NCI-H2171 (cell line): Measurements from ENCODE around the gene ONECUT1.

Source experiments
- DNase-seq: peaks from one replicate; lab custom pipeline; 2025; lab: John Stamatoyannopoulos, UW

Gene ONECUT1

DNA sequence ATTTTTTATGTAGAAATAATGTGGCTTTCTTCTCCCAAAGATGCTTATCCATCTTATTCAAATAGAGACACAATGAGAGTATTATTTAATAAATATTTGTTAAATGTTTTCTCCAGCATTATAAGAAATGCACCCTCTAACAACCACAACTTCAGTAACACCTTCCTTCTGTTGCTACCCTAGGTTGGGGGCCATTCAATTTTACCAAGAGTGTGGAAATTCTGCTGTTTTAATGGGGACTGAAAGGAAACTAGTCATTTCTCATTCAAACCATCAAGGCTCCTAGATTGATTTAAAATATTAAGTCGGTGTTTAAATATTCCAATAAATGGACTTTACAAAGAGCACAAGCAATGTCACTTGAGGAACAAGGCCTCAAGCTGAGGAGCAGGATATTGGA, 7.6 kb downstream of the ONECUT1 start:
- no peak for DNase-seq

DNA sequence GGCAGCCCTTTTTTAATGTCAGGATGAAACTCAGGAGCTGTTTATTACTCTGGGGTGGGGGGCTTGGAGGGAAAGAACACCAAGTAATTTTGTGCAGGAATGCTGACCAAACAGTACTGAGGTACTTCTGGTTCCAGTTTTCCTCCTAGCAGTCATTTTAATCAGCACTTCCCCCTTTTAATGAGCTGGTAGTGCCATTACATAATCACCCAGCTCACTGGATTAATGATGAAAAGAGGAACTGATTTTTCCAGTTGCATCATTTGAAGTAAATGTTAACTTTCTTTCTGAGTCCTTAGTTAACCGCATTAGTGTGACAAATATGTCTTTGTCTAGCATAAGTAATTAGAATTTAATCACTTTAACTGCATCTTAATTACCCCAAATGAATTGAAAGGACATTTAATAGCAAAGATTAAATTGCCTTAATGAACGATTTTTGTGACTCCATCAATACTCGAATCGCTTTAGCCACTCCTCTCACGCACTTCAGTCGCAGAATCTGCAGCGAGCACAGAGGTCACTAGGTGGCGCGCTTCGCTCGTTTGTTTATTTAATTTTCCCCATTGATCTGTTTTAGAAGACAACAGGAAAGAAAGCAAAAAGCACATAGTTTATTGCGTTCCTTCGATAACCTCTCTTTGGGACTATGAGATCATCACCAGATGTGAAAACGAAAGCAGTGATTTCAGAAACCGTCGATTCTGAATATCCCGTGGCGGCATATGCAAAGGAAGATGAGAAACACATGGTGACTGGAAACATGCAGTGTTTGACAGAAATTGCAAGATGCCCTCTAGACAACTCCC, 9.8 kb downstream of the ONECUT1 start:
- DNase-seq: no peak

DNA sequence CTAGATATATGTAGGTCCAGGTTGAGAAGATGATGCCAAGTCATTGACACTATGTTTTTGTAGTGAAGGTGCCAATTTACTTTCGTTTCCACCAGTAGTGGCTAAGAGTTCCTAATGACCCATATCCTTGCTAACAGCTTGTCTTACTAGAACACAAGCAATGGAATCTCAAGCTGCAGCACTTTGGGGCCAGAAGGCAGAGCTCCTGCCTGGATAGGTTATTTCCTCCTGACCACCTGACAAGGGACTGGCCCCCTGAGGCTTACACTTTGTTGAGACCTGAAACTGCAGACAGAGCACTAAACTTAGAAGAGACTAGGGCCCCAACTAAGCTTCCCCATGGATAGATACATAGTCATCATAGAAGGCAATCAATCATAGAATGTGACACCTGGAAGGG, 11.7 kb downstream of the ONECUT1 start:
- no peak for DNase-seq

DNA sequence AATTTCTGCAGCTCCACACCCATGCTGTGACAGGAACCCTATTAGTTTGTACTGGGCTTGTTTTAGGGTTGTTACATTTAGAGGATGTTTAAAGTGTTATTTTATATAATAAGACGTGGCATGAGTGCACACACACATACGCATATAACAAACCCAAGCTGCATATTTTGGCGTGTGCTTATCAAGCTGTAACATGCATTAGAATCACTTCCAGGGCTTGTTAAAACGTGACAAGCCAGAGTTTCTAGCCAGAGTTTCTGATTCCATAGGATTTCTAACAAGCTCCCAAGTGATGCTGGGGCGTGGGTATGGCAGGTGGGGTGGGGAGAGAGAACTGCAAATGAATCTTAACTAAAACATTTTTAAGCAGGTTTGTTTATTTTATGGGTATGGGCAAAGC, 17.4 kb downstream of the ONECUT1 start:
- DNase-seq: no peak

DNA sequence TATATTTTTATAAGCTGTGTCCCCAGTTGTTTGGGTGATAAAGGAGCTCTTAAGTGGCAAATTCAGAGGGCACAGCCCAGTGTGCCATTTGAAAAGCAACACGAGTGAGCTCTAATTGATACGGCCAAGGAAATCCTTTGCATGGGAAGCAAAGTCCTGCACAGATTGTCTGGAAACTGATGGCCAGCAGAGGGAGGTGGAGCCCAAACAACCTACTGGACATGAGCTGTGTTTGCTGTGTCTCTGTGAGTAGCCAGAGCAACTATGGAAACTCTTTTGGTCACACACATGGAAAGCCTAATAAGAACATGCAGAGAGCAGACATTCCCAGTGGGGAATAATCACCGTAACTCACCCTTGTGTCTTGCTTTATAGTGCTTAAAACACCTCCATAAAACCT, 24.4 kb downstream of the ONECUT1 start:
- no peak for DNase-seq

DNA sequence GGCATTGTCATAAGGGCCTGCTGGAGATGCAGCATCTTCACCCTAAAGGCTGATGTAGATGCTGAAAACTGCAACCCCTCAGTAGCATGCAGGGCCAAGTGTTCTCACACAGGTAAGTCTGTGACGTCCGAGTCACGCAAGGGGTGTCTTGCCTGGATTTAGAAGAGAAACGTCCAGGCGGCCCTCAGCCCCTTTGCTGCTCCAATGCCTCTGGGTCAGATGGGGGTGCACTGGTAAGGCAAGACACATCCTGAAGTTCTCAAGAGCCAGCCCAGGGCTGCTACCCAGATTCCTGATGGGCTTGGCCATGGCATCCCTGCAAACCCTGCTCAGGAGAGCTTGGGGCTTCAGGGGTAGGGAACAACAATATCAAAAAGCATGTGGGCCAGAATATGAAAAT, 25.4 kb downstream of the ONECUT1 start:
- no peak for DNase-seq

DNA sequence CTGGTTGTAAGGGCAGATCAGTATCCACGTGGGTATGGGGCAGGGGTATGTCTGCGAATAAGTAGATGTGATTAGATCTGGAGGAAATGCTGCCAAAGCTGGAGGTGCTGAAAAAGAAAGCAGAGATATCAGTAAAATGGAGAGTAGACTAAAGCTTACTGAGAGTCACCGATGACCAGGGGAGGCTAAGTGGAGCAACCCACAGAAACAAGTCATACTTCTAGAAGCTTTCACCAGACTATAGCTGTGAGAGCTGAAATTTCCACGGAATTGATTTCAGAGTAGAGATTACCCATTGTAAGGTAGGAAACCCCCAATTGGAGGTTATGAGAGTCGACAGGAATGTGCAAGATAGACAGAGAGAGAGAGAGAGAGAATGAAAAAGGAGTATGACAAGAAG, 27.5 kb downstream of the ONECUT1 start:
- DNase-seq: no peak

DNA sequence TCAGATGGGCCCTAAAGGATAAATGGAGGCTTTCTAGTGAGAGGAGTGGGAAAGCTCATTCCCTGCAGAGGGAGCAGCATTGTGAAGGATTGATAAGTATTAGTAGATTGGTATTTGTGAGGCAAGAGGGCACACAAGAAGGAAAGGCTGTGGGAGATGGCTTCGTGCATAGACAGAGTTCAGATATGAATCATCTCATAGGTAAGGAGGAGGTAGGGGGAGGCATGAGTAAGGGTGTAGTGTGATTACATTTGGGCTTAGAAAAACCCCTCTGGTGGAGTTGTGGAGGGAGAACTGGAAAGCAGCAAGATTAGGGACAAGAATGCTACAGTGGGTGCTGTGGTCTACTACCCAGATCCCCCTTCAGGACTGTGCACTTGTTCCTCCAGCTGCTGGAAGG, 29.6 kb downstream of the ONECUT1 start:
- DNase-seq: no peak

DNA sequence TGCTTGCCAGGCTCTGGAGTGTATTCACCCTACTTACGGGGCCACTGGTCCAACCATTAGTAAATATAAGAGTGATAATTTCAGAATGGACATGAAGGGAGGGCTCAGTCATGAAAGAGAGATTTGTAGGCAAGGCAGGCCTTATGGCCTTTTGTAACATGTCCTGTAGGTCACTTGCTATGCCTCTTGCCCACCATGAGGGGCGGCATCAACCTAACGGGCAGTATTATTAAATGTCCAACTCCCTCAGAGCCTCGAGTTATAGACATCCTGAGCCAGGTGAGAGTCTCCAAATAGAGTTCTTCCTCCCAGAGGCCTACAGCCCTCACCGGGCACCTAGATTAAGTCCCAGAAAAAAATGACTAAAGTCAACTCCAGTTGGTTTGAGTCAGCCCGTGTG, 30.2 kb downstream of the ONECUT1 start:
- no peak for DNase-seq

DNA sequence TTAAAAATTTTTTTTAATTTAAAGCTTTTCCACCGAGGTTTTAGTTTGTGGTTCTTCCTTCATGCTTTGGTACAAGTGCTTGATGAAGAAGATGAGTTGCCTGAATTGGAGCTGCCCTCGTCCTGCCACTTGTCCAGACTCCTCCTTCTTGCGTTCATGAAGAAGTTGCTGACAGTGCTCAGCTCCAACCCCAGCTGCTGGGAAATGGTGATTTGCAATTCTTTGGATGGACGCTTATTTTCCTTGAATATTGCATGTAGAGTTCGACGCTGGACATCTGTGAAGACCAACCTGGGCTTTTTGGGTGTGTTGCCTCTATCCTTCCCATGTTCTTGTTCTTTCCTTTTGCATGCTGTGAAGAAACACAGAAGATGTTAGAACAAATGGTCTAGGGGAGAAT, 32.6 kb downstream of the ONECUT1 start:
- DNase-seq: no peak

DNA sequence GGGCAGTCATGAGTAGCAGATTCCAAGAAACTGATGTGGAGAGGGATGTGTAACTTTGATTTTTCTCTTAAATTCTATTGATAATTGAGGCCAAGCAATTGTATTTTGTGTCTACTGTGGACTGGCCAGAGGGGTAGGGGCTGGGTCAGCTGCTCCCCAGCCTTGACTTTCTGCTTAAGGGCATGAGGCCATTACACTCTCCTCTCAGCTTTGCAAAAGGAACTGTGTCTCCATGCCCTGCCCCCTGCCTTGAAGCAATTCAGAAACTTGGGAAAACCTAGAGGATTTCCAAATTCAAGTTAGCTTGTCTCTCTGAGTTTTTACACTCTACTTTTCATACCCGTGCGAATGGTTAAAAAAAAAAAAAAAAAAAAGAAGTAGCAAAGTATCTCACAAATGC, 38.6 kb downstream of the ONECUT1 start:
- no peak for DNase-seq

DNA sequence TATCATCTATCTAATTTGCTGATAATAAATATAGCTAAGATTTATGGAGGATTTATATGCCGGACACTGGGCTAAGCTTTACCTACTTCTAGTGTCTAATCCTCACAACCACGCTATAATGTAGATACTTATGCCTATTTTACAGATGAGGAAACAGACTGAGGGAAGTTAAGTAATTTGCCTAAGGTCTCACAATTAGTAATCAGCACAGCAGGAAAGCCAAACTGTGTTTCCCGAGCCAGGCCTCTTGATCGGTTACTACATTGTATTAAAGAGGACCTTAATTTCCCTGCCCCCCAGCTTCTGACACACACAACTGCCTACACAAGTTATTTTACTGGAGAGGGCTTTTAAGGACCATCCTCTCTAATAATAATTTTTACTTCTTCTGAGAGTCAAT, 40.9 kb downstream of the ONECUT1 start:
- DNase-seq: no peak

DNA sequence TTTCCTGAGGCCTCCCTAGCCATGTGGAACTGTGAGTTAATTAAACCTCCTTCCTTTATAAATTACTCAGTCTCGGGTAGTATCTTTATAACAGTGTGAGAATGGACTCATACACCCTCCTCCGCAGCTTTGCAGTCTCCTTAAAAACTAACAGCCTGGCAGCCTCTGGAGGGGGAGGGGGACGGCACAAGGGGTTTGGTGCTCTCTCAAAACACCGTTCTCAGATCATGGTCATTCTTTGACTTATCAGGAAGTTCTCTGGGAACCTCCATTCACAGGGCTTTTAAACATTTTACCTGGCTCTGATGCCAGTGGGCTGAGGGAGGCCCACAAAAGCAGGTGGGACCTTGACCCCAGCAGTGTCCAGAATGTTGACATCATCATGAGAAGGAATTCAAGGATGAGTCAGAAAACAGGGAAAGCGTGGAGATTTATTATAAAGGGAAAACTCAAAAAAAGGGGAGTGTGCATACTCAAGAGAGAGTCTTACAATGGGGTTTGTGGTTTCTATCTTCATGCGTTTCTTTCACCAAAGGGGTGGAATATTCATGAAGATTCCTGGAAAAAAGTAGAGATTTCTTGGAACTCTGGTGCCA, 43.9 kb downstream of the ONECUT1 start:
- no peak for DNase-seq

DNA sequence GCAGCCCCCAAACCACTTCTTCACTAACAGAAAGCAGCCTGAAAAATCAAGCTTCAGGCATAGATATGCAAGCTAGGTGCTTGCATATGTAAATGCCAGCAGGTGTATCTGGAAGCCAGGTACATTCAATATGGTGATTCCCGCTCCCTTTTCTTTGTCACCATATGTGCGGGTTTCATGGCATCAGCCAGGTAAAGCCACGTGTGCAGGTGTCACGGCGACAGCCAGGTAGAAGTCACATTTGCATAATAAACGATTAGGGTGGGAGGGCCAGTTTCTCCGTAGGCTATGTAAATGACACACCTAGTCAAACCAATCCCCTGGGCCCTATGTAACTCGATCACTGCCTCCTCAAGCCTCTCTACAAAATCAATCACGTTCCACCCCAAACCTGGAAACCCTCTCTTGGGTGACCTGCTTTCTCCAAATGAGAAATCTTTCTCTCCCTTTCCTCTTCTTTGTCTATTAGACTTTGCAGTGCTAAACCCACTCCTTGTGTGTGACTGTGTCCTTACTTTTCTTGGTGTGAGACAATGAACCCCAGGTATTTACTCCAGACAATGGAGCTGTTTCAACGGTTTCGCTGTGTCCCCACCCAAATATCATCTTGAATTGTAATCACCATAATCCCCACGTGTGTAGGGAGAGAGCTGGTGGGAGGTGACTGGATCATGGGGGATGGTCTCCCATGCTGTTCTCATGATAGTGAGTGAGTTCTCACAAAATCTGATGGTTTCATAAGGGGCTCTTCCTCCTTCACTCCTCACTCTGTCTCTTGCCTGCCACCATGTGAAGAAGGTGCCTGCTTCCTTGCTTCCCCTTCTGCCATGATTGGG, 44.6 kb downstream of the ONECUT1 start:
- peak; percentile 2 for DNase-seq

DNA sequence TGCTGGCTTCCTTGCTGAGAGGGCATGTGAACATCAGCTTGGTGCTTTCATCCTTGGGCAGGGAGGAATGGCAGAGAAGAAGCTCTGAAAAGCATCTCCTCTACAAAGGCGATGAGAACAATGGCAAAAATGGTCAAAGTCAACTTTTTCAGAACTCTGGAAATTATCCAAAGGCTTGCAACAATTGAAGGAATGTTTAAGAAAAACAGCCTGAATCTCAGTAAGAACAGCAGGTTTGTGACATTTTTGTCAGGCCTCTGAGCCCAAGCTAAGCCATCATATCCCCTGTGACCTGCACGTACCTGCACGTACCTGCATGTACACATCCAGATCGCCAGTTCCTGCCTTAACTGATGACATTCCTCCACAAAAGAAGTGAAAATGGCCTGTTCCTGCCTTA, 51.8 kb downstream of the ONECUT1 start:
- DNase-seq: no peak

DNA sequence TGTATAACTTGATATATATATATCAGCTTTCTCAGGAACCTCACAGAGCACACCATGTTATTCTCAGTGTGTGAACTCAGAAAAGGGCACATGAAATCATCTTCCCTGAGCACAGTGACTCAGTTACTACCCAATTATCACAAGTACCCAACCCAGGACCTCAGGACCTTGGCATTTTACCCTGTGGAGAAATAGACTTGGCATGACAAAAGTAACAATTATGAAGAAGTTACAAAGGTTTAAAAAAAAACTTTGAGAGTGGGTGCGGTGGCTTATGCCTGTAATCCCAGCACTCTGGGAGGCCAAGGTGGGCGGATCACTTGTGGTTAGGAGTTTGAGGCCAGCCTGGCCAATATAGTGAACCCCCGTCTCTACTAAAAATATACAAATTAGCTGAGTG, 52.4 kb downstream of the ONECUT1 start:
- DNase-seq: no peak

DNA sequence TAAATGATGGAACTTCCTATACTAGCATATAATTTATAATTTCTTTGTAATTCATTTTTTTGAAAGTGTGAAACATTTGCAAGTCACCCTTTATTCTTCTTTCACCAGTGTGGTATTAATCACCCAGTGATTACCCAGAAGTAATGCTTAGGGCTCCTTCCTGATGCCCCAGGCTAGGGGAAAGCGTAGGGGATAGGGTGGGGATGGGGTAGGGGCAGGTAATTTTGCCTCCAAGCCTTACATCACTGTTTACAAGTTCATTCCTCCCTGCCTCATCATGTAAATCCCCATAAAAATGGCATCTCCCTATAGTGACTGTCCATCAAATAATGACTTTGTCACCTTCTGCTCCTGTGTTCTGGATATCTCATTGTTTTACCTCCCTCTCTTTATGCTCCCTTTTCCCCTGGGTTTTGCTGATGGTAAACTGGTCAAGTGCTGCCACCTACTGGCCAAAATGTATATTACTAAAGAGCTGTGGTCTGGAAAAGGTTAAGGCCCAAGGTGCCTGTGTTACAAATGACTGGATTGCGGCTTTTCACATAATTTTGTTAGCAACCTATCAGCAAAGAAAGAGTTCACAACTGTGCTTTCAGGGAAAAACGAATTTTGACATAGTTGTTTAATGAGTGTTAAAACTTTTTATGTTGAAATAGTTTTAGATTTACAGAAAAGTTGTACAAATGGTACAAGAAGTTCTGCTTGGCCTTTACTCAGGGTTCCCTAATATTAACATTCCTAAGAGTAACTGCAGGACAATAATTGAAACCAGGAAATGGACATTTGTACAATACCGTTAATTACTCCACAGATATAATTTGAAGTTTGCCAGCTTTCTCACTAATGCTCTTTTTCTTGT, 54.7 kb downstream of the ONECUT1 start:
- DNase-seq: peak; percentile 85

DNA sequence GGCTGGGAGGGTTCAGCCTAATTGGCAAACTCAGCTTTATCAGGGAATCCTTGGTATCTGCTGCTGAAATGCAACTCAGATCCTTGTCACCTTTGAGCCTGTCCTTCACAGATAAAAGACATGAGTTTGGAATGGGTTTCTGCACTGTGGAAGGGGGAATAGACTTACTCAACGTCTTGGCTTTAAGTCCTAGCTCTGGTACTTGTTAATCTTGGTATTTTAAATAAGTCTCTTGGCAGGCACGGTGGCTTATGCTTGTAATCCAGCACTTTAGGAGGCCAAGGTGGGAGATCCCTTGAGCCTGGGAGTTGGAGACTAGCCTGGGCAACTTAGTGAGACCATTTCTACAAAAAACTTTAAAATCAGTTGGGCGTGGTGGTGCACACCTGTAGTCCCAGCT, 55.8 kb downstream of the ONECUT1 start:
- no peak for DNase-seq

DNA sequence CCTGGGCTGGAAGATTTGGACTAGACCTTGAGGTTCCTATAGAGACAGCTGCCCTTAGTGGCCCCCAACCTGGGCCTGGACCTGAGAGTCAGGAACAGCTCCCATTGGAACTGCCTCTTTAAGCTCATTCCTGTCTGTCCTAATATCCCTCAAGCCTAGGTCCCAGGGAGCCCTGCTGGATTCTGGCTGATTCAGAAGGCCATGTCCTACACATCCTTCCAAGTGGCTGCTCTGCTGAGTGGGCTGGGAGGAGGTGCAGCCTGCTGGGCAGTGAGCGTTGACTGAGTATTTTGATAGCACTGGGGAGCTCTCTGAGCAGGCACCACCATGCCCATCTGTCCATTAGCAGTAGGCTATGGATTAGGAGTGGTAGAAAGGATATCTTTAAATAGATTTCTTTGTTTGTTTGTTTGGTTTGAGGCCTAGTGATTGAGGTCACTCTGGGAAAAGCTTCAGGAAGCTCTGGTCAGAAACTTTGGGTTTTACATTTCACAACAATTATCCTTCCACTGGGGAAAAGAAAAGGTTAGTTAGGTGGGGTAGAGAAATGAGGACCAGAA, 56.4 kb downstream of the ONECUT1 start:
- DNase-seq: no peak

DNA sequence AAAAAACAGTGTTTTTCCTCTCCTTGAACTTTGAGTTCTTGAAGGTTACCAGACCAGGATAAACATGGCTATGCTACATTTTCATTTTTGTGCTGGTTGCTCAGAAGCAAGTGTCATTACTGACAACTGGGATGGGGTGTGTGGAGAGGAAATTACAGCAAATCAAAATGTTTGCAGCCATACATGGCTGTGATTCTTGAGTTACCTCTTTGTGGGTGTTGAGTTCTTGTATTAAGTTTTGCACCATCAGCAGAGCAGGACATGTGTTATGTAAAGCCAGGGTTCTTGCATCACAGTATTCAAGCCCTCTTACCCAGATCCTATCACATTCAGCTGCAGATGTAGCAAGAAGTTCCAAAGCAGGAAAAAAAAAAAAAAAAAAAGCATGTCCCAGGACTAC, 57.0 kb downstream of the ONECUT1 start:
- no peak for DNase-seq

DNA sequence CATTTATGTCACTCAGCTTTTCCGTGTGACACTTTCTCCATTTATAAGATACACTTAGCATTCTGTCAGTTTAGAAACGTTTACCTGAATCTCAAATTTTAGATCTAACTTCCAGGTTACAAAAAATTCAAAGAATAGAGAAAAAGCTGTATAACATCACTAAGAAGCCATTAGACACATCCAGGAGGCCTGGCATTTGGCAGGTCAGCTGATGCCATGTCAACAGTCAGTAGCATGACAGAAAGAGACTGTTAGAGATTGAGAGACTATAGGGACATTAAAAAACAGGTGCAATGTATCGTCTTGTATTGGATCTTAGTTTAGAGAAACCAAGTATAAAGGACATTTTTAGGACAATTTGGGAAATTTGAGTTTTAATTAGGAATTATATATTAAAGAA, 57.6 kb downstream of the ONECUT1 start:
- DNase-seq: no peak
